HG03064 (cell line): ENCODE measurements around the gene TRDN.

Source experiments
- ATAC-seq: cut with Tn5 transposase; IDR thresholded peaks from one replicate; pipeline ENCODE4 v1.9.1; 2021; ENCODE audit warnings: low read depth; ENCODE audit not compliant: unreplicated experiment

The TRDN gene

GRCh38 chr6:123201869-123202372 is 434.8 kb downstream of the TRDN start:
- ATAC-seq, result no peak

DNA sequence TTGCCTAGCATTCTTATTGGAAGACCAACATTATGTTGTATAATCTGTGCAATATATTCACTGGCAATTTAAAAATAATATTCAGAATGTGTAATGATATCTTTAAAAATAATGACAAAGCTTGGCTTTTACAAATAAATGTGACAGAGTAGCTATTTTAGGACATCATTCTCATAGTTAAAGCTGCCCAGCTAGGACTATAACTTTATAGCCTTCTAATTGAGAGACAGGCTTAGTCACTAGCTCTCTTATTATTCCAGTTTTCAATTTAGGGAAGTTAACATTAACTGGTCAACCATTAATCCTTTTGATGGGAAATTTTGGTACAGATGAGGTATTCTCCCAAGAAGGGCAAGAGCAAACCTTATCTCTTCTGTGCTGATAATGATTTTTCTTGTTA is 443.5 kb downstream of the TRDN start:
- no peak for ATAC-seq

DNA sequence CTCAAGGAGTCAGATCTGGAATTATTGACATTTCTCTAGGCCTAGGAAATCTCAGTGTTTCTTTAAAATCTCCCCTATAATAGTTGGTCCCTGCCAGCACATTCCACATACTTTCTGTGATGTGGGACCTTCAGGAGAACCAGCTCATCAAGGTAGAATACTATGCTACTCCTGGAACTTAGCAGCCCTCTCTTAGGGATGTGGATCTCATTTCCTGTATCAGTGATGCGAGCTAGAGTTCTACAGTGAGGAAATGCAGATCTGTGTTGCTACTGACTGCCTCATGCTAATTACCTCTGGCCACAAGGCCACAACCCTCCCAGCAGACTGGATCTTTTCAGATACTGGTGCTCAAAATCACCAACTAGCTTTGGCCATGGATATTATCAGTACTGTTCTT is 446.9 kb downstream of the TRDN start:
- ATAC-seq, result no peak

DNA sequence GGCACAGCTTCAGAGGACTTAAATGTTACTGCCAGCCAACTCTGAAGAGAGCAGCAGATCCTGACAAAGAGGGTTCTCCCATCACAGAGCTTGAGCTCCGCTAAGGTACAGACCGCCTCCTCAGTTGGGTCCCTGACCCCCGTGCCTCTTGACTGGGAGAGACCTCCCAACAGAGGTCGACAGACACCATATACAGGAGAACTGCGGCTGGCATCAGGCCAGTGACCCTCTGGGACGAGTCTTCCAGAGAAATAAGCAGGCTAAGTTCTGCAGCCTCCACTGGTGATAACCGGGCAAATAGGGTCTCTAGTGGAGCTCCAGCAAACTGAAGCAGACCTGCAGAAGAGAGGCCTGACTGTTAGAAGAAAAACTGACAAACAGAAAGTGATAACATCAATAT is 453.8 kb downstream of the TRDN start:
- ATAC-seq, result no peak

GRCh38 chr6:123176706-123177105 is 460.0 kb downstream of the TRDN start:
- no peak for ATAC-seq

DNA sequence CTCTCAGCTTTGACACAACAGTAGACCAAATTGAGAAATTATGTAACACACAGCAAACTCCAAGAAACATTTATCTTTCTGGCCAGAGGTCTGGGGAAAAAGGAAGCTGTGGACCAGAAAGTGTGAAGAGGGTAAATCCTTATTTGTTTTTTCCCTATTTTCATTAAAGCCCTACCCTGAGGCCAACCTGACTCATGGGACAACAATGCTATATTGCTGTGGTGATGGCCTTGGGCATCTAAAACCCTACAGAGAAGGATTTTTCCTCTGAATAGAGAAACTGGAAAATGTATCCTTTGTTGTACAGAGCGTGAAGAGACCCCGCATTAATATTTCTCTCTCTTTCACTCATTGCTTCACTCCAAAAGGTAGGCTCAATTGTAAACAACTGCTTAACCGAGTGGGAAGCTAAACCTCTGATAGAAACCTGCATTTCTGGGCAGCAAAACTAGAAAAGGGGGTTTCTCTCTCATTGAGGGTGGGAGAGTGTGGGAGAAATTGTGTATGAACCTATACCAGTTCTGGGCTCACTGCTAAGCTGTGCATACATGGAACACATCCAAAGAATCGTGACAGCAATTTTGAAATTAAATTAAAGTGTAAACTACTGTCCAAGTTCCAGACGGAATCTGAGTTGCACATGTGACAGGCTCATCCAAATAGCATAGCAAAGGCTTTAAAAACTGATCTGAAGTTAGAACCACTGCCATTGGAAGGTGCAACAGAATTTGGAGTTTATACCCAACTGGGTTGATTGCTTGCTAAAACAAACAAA is 465.2 kb downstream of the TRDN start:
- ATAC-seq, result no peak

- ATAC-seq, result no peak
Measured at GRCh38 chr6:123169774-123170095, 467.0 kb downstream of the TRDN start.

DNA sequence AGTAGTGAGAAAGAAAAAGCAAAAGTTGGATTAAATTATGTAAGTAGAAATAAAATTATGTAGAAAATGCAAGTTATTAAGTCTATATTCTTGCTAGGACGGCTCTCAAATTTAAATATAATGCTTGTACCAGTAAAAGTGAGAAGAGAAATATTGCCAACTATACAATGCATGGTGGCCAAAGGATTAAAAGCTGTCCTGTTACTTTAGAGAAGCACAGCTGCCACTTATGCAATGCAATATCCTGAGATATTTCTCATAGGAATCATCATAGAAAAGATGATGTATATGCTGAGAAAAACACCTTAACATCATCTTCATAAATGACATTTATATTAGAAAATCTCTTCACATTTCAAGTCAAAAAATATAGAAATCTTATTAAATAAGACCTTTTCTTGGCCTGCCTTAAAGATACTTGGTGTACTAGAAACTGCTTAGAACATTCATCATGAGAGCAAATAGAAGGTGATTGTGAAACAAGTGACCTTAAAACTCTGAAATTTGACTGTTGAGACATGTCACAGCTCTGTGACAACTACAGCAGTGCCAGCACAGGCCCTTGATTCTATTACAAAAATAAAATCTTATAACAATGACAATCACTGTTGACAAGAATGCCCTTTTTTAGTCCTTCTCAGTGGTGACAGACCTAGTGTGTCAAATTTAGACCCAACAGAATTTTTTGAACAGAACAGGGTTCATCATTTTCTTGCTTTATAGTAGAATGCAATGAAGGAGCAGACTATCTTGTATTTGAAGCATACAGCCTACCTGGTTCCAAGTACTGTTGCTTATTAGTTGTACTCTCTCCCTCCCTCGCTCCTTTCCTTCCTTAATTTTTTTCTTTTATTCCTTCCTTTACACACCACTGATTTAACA is 467.6 kb downstream of the TRDN start:
- no peak for ATAC-seq

DNA sequence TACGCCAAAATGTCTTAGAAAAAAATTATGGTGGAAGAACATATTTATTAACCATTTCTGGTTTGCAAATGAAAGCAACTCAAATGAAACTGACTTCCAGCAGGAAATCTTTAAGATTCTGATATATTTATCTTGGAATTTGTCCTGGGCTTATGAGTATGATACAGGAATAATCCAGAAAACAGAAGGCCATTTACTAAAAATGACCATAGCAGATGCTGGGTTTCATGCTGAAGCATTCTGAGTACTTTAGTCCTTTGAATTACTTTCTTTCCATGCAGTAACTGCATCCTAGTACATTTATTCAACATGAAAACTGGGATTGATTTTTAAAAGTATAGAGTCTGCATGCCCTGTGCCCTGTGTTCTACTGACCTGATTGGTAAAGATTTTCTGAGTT is 468.3 kb downstream of the TRDN start:
- no peak for ATAC-seq
